Measurements from ENCODE around the gene VAV1. TPM values are rescaled to one million over a fixed set of nuclear protein-coding genes. Genes with fewer than 3 reads are reported as not detected.
"Not testable (repeated sequence)": the region's sequence is repeated elsewhere in the genome, so short reads cannot be mapped to it uniquely, and the experiment has no call there.

Gene VAV1
- total RNA-seq, 2 donors from 2014 or later = 7.6 to 12.2 TPM

DNA sequence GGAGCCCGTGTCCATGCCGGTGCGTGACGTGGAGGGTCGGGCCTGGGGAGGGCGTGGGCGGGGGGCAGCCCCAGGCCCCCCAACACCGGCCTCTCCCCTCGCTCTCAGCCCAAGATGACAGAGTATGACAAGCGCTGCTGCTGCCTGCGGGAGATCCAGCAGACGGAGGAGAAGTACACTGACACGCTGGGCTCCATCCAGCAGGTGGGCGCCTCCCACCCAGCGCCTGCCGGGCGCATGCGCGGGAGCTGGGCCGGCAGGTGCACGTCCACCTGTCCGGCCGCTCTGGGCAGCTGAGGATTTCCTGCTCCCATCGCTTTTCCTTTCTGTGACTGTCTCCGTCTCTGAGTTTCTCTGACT, 49.8 kb downstream of the VAV1 start:
- Histone ChIP-seq H3K27ac (no peak overlapping the region), H3K27me3 (replicated peaks; ENCODE audit: insufficient read depth) (no peaks in the 10 kb centered on the region), H3K4me3 (no peak overlapping the region), H3K4me1 (ENCODE audit: control insufficient read depth in 1 of 2, low read depth in 2 of 2) (no peaks in the 10 kb centered on the region), H3K9me3 (peaks cover 3% of the 10 kb centered on the region), H3K36me3 (no peaks in the 10 kb centered on the region)
- TF ChIP-seq, protein P1, sequence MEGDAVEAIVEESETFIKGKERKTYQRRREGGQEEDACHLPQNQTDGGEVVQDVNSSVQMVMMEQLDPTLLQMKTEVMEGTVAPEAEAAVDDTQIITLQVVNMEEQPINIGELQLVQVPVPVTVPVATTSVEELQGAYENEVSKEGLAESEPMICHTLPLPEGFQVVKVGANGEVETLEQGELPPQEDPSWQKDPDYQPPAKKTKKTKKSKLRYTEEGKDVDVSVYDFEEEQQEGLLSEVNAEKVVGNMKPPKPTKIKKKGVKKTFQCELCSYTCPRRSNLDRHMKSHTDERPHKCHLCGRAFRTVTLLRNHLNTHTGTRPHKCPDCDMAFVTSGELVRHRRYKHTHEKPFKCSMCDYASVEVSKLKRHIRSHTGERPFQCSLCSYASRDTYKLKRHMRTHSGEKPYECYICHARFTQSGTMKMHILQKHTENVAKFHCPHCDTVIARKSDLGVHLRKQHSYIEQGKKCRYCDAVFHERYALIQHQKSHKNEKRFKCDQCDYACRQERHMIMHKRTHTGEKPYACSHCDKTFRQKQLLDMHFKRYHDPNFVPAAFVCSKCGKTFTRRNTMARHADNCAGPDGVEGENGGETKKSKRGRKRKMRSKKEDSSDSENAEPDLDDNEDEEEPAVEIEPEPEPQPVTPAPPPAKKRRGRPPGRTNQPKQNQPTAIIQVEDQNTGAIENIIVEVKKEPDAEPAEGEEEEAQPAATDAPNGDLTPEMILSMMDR (IDR thresholded peaks at IDR 0.05) = no peak
- DNase-seq (ENCODE audit: low spot score) = no peak
- no peak for ATAC-seq (ENCODE audit: insufficient number of reproducible peaks, low FRiP score, low read depth)

DNA sequence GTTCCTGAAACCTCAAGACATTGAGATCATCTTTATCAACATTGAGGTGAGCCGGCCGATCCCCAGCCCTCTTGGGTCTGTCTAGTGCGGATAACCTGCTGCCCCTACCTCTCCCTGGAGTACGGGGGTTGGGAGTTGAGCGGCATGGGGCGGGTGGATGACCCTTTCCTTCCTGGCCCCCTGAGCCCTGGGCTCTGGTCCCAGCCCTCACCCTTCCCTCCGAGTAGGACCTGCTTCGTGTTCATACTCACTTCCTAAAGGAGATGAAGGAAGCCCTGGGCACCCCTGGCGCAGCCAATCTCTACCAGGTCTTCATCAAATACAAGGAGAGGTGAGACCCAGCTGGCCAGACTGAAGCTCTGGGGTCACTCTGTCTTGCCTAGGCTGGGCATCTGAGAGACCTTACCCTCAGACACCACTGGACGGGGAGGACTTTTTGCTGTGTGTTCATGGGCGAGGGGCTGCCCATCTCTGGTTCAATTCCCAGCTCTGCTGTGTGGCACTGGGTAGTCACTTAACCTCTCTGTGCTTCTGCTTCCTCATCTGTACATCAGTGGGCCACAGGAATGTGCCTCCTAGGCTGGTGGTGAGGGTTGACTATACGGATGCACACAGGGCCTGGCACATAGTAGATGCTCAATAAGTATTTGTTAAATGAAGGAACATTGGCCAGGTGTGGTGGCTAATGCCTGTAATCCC, 52.7 kb downstream of the VAV1 start:
- no peak overlapping the region for H3K27ac ChIP-seq
- no peak for DNase-seq (ENCODE audit: low spot score)
- ATAC-seq (ENCODE audit: insufficient number of reproducible peaks, low FRiP score, low read depth) = no peak
- no peak overlapping the region for H3K4me3 ChIP-seq
- peaks cover 3% of the 10 kb centered on the region for H3K9me3 ChIP-seq
- H3K4me1 ChIP-seq (ENCODE audit: control insufficient read depth in 1 of 2, low read depth in 2 of 2) = no peaks in the 10 kb centered on the region
- H3K27me3 ChIP-seq (replicated peaks; ENCODE audit: insufficient read depth) = no peaks in the 10 kb centered on the region
- no peaks in the 10 kb centered on the region for H3K36me3 ChIP-seq
- TF ChIP-seq, protein P1 (IDR thresholded peaks at IDR 0.05) = no peak

- no peak for DNase-seq (ENCODE audit: low spot score)
- Histone ChIP-seq H3K4me3 (no peak overlapping the region), H3K27me3 (replicated peaks; ENCODE audit: insufficient read depth) (no peaks in the 10 kb centered on the region), H3K27ac (no peak overlapping the region), H3K4me1 (ENCODE audit: control insufficient read depth in 1 of 2, low read depth in 2 of 2) (no peaks in the 10 kb centered on the region), H3K9me3 (no peaks in the 10 kb centered on the region), H3K36me3 (no peaks in the 10 kb centered on the region)
- TF ChIP-seq, protein P1 (IDR thresholded peaks at IDR 0.05) = no peak
- no peak for ATAC-seq (ENCODE audit: insufficient number of reproducible peaks, low FRiP score, low read depth)
Observed at GRCh38 chr19:6826281-6826920, 53.9 kb downstream of the VAV1 start.

DNA sequence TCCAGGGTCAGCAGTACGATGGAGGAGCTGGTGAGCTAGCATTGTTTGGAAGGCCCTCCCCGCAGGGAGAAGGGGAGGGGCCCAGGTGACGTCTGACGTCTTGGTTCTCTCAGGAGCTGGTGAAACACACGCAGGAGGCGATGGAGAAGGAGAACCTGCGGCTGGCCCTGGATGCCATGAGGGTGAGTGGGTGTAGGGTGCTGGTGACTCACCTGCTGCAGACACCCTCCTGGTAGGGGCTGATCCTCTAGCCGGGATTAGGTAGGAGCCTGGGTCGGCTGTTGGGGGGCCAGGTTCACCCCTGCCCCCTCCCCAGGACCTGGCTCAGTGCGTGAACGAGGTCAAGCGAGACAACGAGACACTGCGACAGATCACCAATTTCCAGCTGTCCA, 55.8 kb downstream of the VAV1 start:
- Histone ChIP-seq H3K4me1 (ENCODE audit: control insufficient read depth in 1 of 2, low read depth in 2 of 2) (no peaks in the 10 kb centered on the region), H3K27ac (no peak overlapping the region), H3K9me3 (no peaks in the 10 kb centered on the region), H3K4me3 (no peak overlapping the region), H3K36me3 (no peaks in the 10 kb centered on the region), H3K27me3 (replicated peaks; ENCODE audit: insufficient read depth) (no peaks in the 10 kb centered on the region)
- TF ChIP-seq, protein P1 (IDR thresholded peaks at IDR 0.05) = no peak
- ATAC-seq (ENCODE audit: insufficient number of reproducible peaks, low FRiP score, low read depth) = no peak
- DNase-seq (ENCODE audit: low spot score) = no peak

- Histone ChIP-seq H3K4me1 (ENCODE audit: control insufficient read depth in 1 of 2, low read depth in 2 of 2) (no peaks in the 10 kb centered on the region), H3K27ac (no peak overlapping the region), H3K4me3 (no peak overlapping the region), H3K9me3 (no peaks in the 10 kb centered on the region), H3K36me3 (no peaks in the 10 kb centered on the region), H3K27me3 (replicated peaks; ENCODE audit: insufficient read depth) (no peaks in the 10 kb centered on the region)
- ATAC-seq (ENCODE audit: insufficient number of reproducible peaks, low FRiP score, low read depth) (no peak), DNase-seq (ENCODE audit: low spot score) (no peak)
- TF ChIP-seq, protein P1 (IDR thresholded peaks at IDR 0.05) = no peak
Observed at GRCh38 chr19:6828698-6829633, 56.5 kb downstream of the VAV1 start.

- H3K9me3 ChIP-seq; H3K36me3 ChIP-seq; H3K27me3 ChIP-seq (replicated peaks; ENCODE audit: insufficient read depth); H3K4me1 ChIP-seq (ENCODE audit: control insufficient read depth in 1 of 2, low read depth in 2 of 2); H3K4me3 ChIP-seq; DNase-seq (ENCODE audit: low spot score); H3K27ac ChIP-seq; ATAC-seq (ENCODE audit: insufficient number of reproducible peaks, low FRiP score, low read depth): not testable (repeated sequence)
Observed at GRCh38 chr19:6829829-6830228, 57.3 kb downstream of the VAV1 start.

DNA sequence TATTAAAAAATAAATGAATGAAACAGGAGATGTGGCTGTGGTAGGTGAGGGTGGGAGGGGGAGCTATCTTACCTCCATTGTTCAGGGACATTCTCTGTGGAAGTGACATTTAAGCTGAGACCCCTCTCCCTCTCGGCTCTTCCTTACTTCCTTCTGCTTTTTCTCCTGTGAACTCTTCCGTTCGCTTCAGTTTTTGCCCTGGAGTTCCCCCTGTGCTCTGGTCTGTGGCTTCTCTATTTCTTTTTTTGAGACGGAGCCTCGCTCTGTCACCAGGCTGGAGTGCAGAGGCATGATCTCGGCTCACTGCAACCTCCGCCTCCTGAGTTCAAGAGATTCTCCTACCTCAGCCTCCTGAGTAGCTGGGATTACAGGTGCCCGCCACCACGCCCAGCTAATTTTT, 58.6 kb downstream of the VAV1 start:
- H3K27me3 ChIP-seq (replicated peaks; ENCODE audit: insufficient read depth); H3K4me1 ChIP-seq (ENCODE audit: control insufficient read depth in 1 of 2, low read depth in 2 of 2); DNase-seq (ENCODE audit: low spot score); H3K36me3 ChIP-seq; H3K27ac ChIP-seq; H3K9me3 ChIP-seq; H3K4me3 ChIP-seq; ATAC-seq (ENCODE audit: insufficient number of reproducible peaks, low FRiP score, low read depth): not testable (repeated sequence)
